NT2/D1 (cell line): ENCODE results near the gene TMEM170A.

Experiments
- DNase-seq: peaks from one replicate; pipeline ENCODE4 v3.0.0-alpha.2; 2011; ENCODE audit warnings: low read depth, low spot score
- H3K27me3 ChIP-seq: 2 replicates; pipeline ENCODE4 v1.6.0; 2011; ENCODE audit warnings: mild to moderate bottlenecking; ENCODE audit not compliant: insufficient read length, insufficient read depth
- H3K36me3 ChIP-seq: 2 replicates; pipeline ENCODE4 v1.6.1; 2011; ENCODE audit warnings: mild to moderate bottlenecking, low read length, mixed read lengths; ENCODE audit not compliant: insufficient read depth, insufficient read length
- H3K4me1 ChIP-seq: 2 replicates; pipeline ENCODE4 v1.5.1; 2011; ENCODE audit not compliant: insufficient read depth, insufficient read length
- H3K4me3 ChIP-seq: 2 replicates; pipeline ENCODE4 v1.5.1; 2011; ENCODE audit warnings: low read depth; ENCODE audit not compliant: insufficient read length
- H3K9ac ChIP-seq: 2 replicates; pipeline ENCODE4 v1.6.0; 2011; ENCODE audit warnings: low read depth; ENCODE audit not compliant: insufficient read length
- H3K9me3 ChIP-seq: 2 replicates; pipeline ENCODE4 v1.5.1; 2011; ENCODE audit warnings: mild to moderate bottlenecking, low read length; ENCODE audit not compliant: insufficient read depth
- SUZ12 ChIP-seq: IDR thresholded peaks from 2 replicates; pipeline ENCODE4 v1.6.1; 2011; ENCODE audit not compliant: insufficient read length, insufficient read depth; ENCODE audit errors: extremely low read depth
- YY1 ChIP-seq: IDR thresholded peaks from 2 replicates; pipeline ENCODE4 v1.6.1; 2011; ENCODE audit not compliant: insufficient read length, insufficient read depth
- ZNF274 ChIP-seq: IDR thresholded peaks from 2 replicates; pipeline ENCODE4 v1.6.1; 2011; ENCODE audit warnings: mild to moderate bottlenecking, low read depth, low read length

Gene TMEM170A

GRCh38 chr16:75486014-75486675 lies 21.7 kb upstream of the TMEM170A start:
- TF ChIP-seq YY1: no peak
- no peak for TF ChIP-seq SUZ12
- TF ChIP-seq ZNF274: no peak
- no peaks in the 10 kb centered on the region for H3K4me1 ChIP-seq
- no peaks in the 10 kb centered on the region for H3K9me3 ChIP-seq
- H3K27me3 ChIP-seq: no peaks in the 10 kb centered on the region
- H3K4me3 ChIP-seq: no peak overlapping the region
- H3K36me3 ChIP-seq: peaks cover 21% of the 10 kb centered on the region
- no peak overlapping the region for H3K9ac ChIP-seq
- no peak for DNase-seq

GRCh38 chr16:75485230-75486013 lies 20.9 kb upstream of the TMEM170A start:
- no peaks in the 10 kb centered on the region for H3K9me3 ChIP-seq
- no peak overlapping the region for H3K9ac ChIP-seq
- H3K36me3 ChIP-seq: peaks cover 21% of the 10 kb centered on the region
- no peak for DNase-seq
- no peak overlapping the region for H3K4me3 ChIP-seq
- H3K4me1 ChIP-seq: no peaks in the 10 kb centered on the region
- H3K27me3 ChIP-seq: no peaks in the 10 kb centered on the region
- TF ChIP-seq YY1: no peak
- TF ChIP-seq ZNF274: no peak
- no peak for TF ChIP-seq SUZ12

GRCh38 chr16:75483222-75483621 lies 18.7 kb upstream of the TMEM170A start:
- H3K9ac ChIP-seq: no peak overlapping the region
- no peak for DNase-seq
- no peaks in the 10 kb centered on the region for H3K4me1 ChIP-seq
- TF ChIP-seq SUZ12 (no peak), ZNF274 (no peak), YY1 (no peak)
- no peaks in the 10 kb centered on the region for H3K27me3 ChIP-seq
- H3K9me3 ChIP-seq: no peaks in the 10 kb centered on the region
- peaks cover 42% of the 10 kb centered on the region for H3K36me3 ChIP-seq
- no peak overlapping the region for H3K4me3 ChIP-seq

GRCh38 chr16:75482434-75483205 lies 18.1 kb upstream of the TMEM170A start:
- TF ChIP-seq ZNF274: no peak
- TF ChIP-seq YY1: no peak
- no peaks in the 10 kb centered on the region for H3K9me3 ChIP-seq

GRCh38 chr16:75481475-75481874 lies 17.0 kb upstream of the TMEM170A start:
- no peak for DNase-seq
- Histone ChIP-seq H3K36me3 (peaks cover 45% of the 10 kb centered on the region), H3K4me1 (peaks cover 5% of the 10 kb centered on the region), H3K9ac (no peak overlapping the region), H3K9me3 (no peaks in the 10 kb centered on the region), H3K27me3 (no peaks in the 10 kb centered on the region), H3K4me3 (no peak overlapping the region)
- TF ChIP-seq SUZ12: no peak
- TF ChIP-seq ZNF274: no peak
- no peak for TF ChIP-seq YY1

More at GRCh38 chr16:75482434-75483205, 18.1 kb upstream of the TMEM170A start:
- no peak for DNase-seq
- Histone ChIP-seq H3K27me3 (no peaks in the 10 kb centered on the region), H3K4me1 (no peaks in the 10 kb centered on the region), H3K9ac (no peak overlapping the region), H3K4me3 (no peak overlapping the region), H3K36me3 (peaks cover 47% of the 10 kb centered on the region)

GRCh38 chr16:75479421-75479990 lies 15.0 kb upstream of the TMEM170A start:
- H3K4me3 ChIP-seq: no peak overlapping the region
- peaks cover 5% of the 10 kb centered on the region for H3K4me1 ChIP-seq
- no peak for DNase-seq
- no peaks in the 10 kb centered on the region for H3K9me3 ChIP-seq
- peaks cover 45% of the 10 kb centered on the region for H3K36me3 ChIP-seq
- no peak overlapping the region for H3K9ac ChIP-seq
- no peaks in the 10 kb centered on the region for H3K27me3 ChIP-seq
- TF ChIP-seq SUZ12 (no peak), YY1 (no peak), ZNF274 (no peak)
